Measurements from ENCODE around the gene VPS72. TPM values are rescaled to one million over a fixed set of nuclear protein-coding genes. Genes with fewer than 3 reads are reported as not detected.

Gene VPS72
- polyA plus RNA-seq, 4 donors = 63.7 to 74.7 (median 69.3) TPM

Other genes starting within 250 kb of the VPS72 start
- gene CERS2, start 215.4 kb downstream of the VPS72 start, polyA plus RNA-seq (ENCODE audit: insufficient read length in 4 of 4) = 100 to 1,000 TPM; 293 to 325 (median 308) TPM
- 10 to 100 TPM; 12.6 to 20.2 (median 14.8) TPM for gene ANXA9, start 207.9 kb downstream of the VPS72 start, polyA plus RNA-seq (ENCODE audit: insufficient read length in 4 of 4)
- 10 to 100 TPM; 38.7 to 47.0 (median 39.3) TPM for gene MINDY1, start 183.3 kb downstream of the VPS72 start, polyA plus RNA-seq (ENCODE audit: insufficient read length in 4 of 4)
- gene PRUNE1, start 181.7 kb downstream of the VPS72 start, polyA plus RNA-seq (ENCODE audit: insufficient read length in 4 of 4) = 10 to 100 TPM; 43.6 to 50.4 (median 48.6) TPM
- 1 to 10 TPM; 1.3 to 4.9 (median 2.0) TPM for gene BNIPL, start 153.6 kb downstream of the VPS72 start, polyA plus RNA-seq (ENCODE audit: insufficient read length in 4 of 4)
- gene C1orf56, start 142.4 kb downstream of the VPS72 start, polyA plus RNA-seq (ENCODE audit: insufficient read length in 4 of 4) = 10 to 100 TPM; 11.9 to 13.7 (median 13.2) TPM
- gene CDC42SE1, start 130.6 kb downstream of the VPS72 start, polyA plus RNA-seq (ENCODE audit: insufficient read length in 4 of 4) = 10 to 100 TPM; 66.2 to 86.6 (median 71.3) TPM
- gene MLLT11, start 129.8 kb downstream of the VPS72 start, polyA plus RNA-seq (ENCODE audit: insufficient read length in 4 of 4) = 10 to 100 TPM; 23.8 to 27.2 (median 26.0) TPM
- 10 to 100 TPM in 3 of 4 donors, 1 to 10 TPM in 1; 9.1 to 12.0 (median 10.8) TPM for gene GABPB2, start 119.4 kb downstream of the VPS72 start, polyA plus RNA-seq (ENCODE audit: insufficient read length in 4 of 4)
- 10 to 100 TPM; 24.1 to 28.9 (median 24.9) TPM for gene SEMA6C, start 43.6 kb downstream of the VPS72 start, polyA plus RNA-seq (ENCODE audit: insufficient read length in 4 of 4)
- 1 to 10 TPM; 1.2 to 1.7 (median 1.4) TPM for gene TNFAIP8L2, start 33.5 kb downstream of the VPS72 start, polyA plus RNA-seq (ENCODE audit: insufficient read length in 4 of 4)
- 10 to 100 TPM; 16.9 to 19.1 (median 17.2) TPM for gene LYSMD1, start 24.3 kb downstream of the VPS72 start, polyA plus RNA-seq (ENCODE audit: insufficient read length in 4 of 4)
- gene SCNM1, start 24.1 kb downstream of the VPS72 start, polyA plus RNA-seq (ENCODE audit: insufficient read length in 4 of 4) = 10 to 100 TPM; 37.5 to 41.7 (median 38.9) TPM
- gene TMOD4, start 14.2 kb downstream of the VPS72 start, polyA plus RNA-seq (ENCODE audit: insufficient read length in 4 of 4) = under 1 TPM; 0.73 to 0.96 (median 0.88) TPM
- gene PIP5K1A, start 8.4 kb upstream of the VPS72 start, polyA plus RNA-seq (ENCODE audit: insufficient read length in 4 of 4) = 10 to 100 TPM; 59.2 to 69.7 (median 63.1) TPM
- gene PSMD4, start 64.5 kb upstream of the VPS72 start, polyA plus RNA-seq (ENCODE audit: insufficient read length in 4 of 4) = 100 to 1,000 TPM; 135 to 165 (median 140) TPM
- 10 to 100 TPM; 23.1 to 26.3 (median 24.0) TPM for gene ZNF687, start 92.1 kb upstream of the VPS72 start, polyA plus RNA-seq (ENCODE audit: insufficient read length in 4 of 4)
- 10 to 100 TPM; 59.3 to 63.3 (median 61.4) TPM for gene PI4KB, start 137.2 kb upstream of the VPS72 start, polyA plus RNA-seq (ENCODE audit: insufficient read length in 4 of 4)
- gene RFX5, start 157.1 kb upstream of the VPS72 start, polyA plus RNA-seq (ENCODE audit: insufficient read length in 4 of 4) = 10 to 100 TPM; 43.4 to 46.8 (median 45.3) TPM
- 10 to 100 TPM; 45.4 to 53.6 (median 53.4) TPM for gene SELENBP1, start 182.5 kb upstream of the VPS72 start, polyA plus RNA-seq (ENCODE audit: insufficient read length in 4 of 4)
- 100 to 1,000 TPM; 238 to 300 (median 254) TPM for gene PSMB4, start 209.4 kb upstream of the VPS72 start, polyA plus RNA-seq (ENCODE audit: insufficient read length in 4 of 4)

Data from right renal pelvis (tissue), 4 donors.